ENCODE measurements around the gene TSEN34. TPM values are rescaled to one million over a fixed set of nuclear protein-coding genes. Genes with fewer than 3 reads are reported as not detected.

TSEN34 gene
- polyA plus RNA-seq, 1 of the 3 experiments (the other 2 are of a cell fraction), result 82.1 TPM

- TF ChIP-seq TAF1 (IDR thresholded peaks at IDR 0.05; ENCODE audit: borderline replicate concordance, low read depth, low read length), result peak; percentile 34; the same call in 1 of the 2 replicates
- peak; percentile 85 for TF ChIP-seq MXI1 (IDR thresholded peaks at IDR 0.05; ENCODE audit: low read depth, low read length)
- 0 out of 2 replicates have a peak, but pooled peaks have one; percentile 24 for TF ChIP-seq REST (IDR thresholded peaks at IDR 0.05; ENCODE audit: low read depth, low read length)
Measured at GRCh38 chr19:54159352-54160181, 31.5 kb upstream of the TSEN34 start, which contains the start of gene LENG1 (continued).

GRCh38 chr19:54160182-54160811 is 30.8 kb upstream of the TSEN34 start:
- no peak for TF ChIP-seq IRF3 (IDR thresholded peaks at IDR 0.05; ENCODE audit: low read depth, low read length)
- no peaks in the 10 kb centered on the region for H3F3A ChIP-seq (replicated peaks; ENCODE audit: insufficient read depth)
- H3K27ac ChIP-seq (ENCODE audit: low read depth in 2 of 2, low read length in 1 of 2), result peak overlapping the region; percentile 71 to 82
- POLR2A ChIA-PET, result interaction anchor here (1.4 kb wide), 1 partner anchor 10 kb away, joined by 6 read pairs; no protein-coding TSS in a partner anchor
- H3K9me2 ChIP-seq, result no peaks in the 10 kb centered on the region
- no peak for DNase-seq
- no peaks in the 10 kb centered on the region for H3K27me3 ChIP-seq (ENCODE audit: insufficient read depth)
- WGBS (ENCODE audit: low lambda C conversion rate), result 2% methylated on average over 13 of the region's 28 CpGs
- peaks cover 7 to 19% of the 10 kb centered on the region in 2 experiments; a peak in 2 of 4 replicates for H3K4me1 ChIP-seq (ENCODE audit: control insufficient read depth in 1 of 2, insufficient read depth in 2 of 2, low read depth in 1 of 2, low read length in 1 of 2)
- H2AFZ ChIP-seq (ENCODE audit: low read depth), result peak overlapping the region; percentile 92
- CTCF ChIA-PET, result interaction anchor here (1.1 to 2.3 kb wide), 7 partner anchors 8 to 45 kb away, joined by 3 to 13 read pairs (median 5); partner anchors contain the start of genes PRPF31, TFPT and TMC4
- peak overlapping the region; percentile 78 for H3K9ac ChIP-seq
- no peaks in the 10 kb centered on the region for H4K20me1 ChIP-seq (ENCODE audit: insufficient read depth)
- H3K9me3 ChIP-seq, result no peaks in the 10 kb centered on the region
- H3K4me3 ChIP-seq (ENCODE audit: low read depth in 2 of 2, low read length in 1 of 2), result peak overlapping the region; percentile 80 to 83
- peak overlapping the region; percentile 93 for H3K4me2 ChIP-seq
- peaks cover 19 to 21% of the 10 kb centered on the region in 2 experiments for H3K36me3 ChIP-seq (replicated peaks in 1 of 2; ENCODE audit: control insufficient read depth in 1 of 2, insufficient read depth in 2 of 2, low read length in 1 of 2)
- H3K79me2 ChIP-seq (ENCODE audit: insufficient read depth), result peaks cover 19% of the 10 kb centered on the region; the same call in 1 of the 2 replicates

GRCh38 chr19:54160854-54161253 is 30.3 kb upstream of the TSEN34 start:
- H3K4me3 ChIP-seq (ENCODE audit: low read depth in 2 of 2, low read length in 1 of 2), result peak overlapping the region; percentile 80 to 83
- peak overlapping the region; percentile 78; the same call in 1 of the 2 replicates for H3K9ac ChIP-seq
- no peak for DNase-seq
- peak overlapping the region; percentile 93 for H3K4me2 ChIP-seq
- H4K20me1 ChIP-seq (ENCODE audit: insufficient read depth), result no peaks in the 10 kb centered on the region
- TF ChIP-seq TAF1 (IDR thresholded peaks at IDR 0.05; ENCODE audit: borderline replicate concordance, low read depth, low read length), result no peak
- TF ChIP-seq EZH2phosphoT487 (IDR thresholded peaks at IDR 0.05; ENCODE audit: borderline replicate concordance, low read depth), result no peak
- TF ChIP-seq RAD21 (IDR thresholded peaks at IDR 0.05; ENCODE audit: low read length), result no peak
- no peak for TF ChIP-seq TEAD4 (IDR thresholded peaks at IDR 0.05; ENCODE audit: borderline replicate concordance, insufficient read depth)
- no peak for TF ChIP-seq GATA2 (CRISPR knock-in tag; IDR thresholded peaks at IDR 0.05)
- no peak for TF ChIP-seq GABPA (IDR thresholded peaks at IDR 0.05; ENCODE audit: low read depth)
- no peak for TF ChIP-seq EP300 (IDR thresholded peaks at IDR 0.05; ENCODE audit: borderline replicate concordance in 1 of 2, low read depth in 1 of 2, low read length in 1 of 2)
- no peak for TF ChIP-seq FOXM1 (IDR thresholded peaks at IDR 0.05; ENCODE audit: low read depth)
- no peak for TF ChIP-seq USF2 (IDR thresholded peaks at IDR 0.05; ENCODE audit: borderline replicate concordance, low read depth, low read length)
- no peak overlapping the region for H2AFZ ChIP-seq (ENCODE audit: low read depth)
- H3K9me3 ChIP-seq, result no peaks in the 10 kb centered on the region
- no peaks in the 10 kb centered on the region for H3K9me2 ChIP-seq
- CTCF ChIA-PET, result interaction anchor here (1.8 kb wide), 1 partner anchor 22 kb away, joined by 5 read pairs; no protein-coding TSS in a partner anchor
- H3K36me3 ChIP-seq (replicated peaks in 1 of 2; ENCODE audit: control insufficient read depth in 1 of 2, insufficient read depth in 2 of 2, low read length in 1 of 2), result peaks cover 13 to 20% of the 10 kb centered on the region in 2 experiments
- H3K79me2 ChIP-seq (ENCODE audit: insufficient read depth), result peaks cover 19% of the 10 kb centered on the region; the same call in 1 of the 2 replicates
- WGBS (ENCODE audit: low lambda C conversion rate), result 35% methylated on average over 13 of the region's 13 CpGs
- peak overlapping the region in 1 of 2 experiments; percentile 82; a peak in 1 of 4 replicates for H3K27ac ChIP-seq (ENCODE audit: low read depth in 2 of 2, low read length in 1 of 2)
- H3K4me1 ChIP-seq (ENCODE audit: control insufficient read depth in 1 of 2, insufficient read depth in 2 of 2, low read depth in 1 of 2, low read length in 1 of 2), result peaks cover 7 to 19% of the 10 kb centered on the region in 2 experiments; a peak in 2 of 4 replicates
- H3F3A ChIP-seq (replicated peaks; ENCODE audit: insufficient read depth), result no peaks in the 10 kb centered on the region
- POLR2A ChIA-PET, result no interaction called here
- no peaks in the 10 kb centered on the region for H3K27me3 ChIP-seq (ENCODE audit: insufficient read depth)
